Activated CD8-positive, alpha-beta memory T cell treated with anti-CD3 and anti-CD28 coated beads for 36 hours (primary cell): Measurements from ENCODE around the gene SYDE2. TPM values are rescaled to one million over a fixed set of nuclear protein-coding genes. Genes with fewer than 3 reads are reported as not detected.
"Not testable (repeated sequence)": the region's sequence is repeated elsewhere in the genome, so short reads cannot be mapped to it uniquely, and the experiment has no call there.

Experiments used
- CTCF ChIA-PET: fragments of 350-600 bp; sonication (Branson Sonifier 250); formaldehyde crosslinking; loops from one replicate; lab custom pipeline; 2021; ENCODE audit warnings: antibody characterized with exemption; lab: Charles Lee
- POLR2A ChIA-PET: fragments of 350-600 bp; sonication (Branson Sonifier 250); formaldehyde crosslinking; loops from one replicate; lab custom pipeline; 2021; ENCODE audit warnings: antibody characterized with exemption; lab: Charles Lee
- total RNA-seq, 2 experiments: library from RNA; stranded (reverse); gene quantifications; one replicate each; pipeline ENCODE4 v1.2.3, GENCODE V29; 2021

Gene SYDE2
- total RNA-seq, 2 experiments from 2014 or later, result 3.6 to 4.4 TPM

GRCh38 chr1:85187021-85187420 is 13.8 kb downstream of the SYDE2 start:
- POLR2A ChIA-PET, CTCF ChIA-PET: not testable (repeated sequence)

DNA sequence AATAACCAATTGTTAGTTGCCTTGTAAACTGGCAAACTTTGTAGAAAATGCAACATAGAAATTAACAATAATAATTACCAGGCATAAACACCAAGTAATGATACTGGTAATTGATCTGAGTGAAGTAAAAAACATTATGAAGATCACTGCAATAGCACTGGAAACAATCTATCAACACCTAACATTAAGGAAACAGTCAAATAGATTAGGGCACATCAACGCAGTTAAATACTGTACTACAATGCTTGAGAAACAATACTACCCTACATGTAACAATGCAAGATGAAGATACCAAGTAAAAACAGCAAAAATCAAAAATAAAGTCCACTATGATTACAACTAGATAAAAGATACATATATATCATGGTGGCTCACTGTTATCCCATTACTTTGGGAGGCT is 16.6 kb downstream of the SYDE2 start:
- POLR2A ChIA-PET, result no interaction called here
- CTCF ChIA-PET, result no interaction called here

GRCh38 chr1:85182700-85183099 is 18.1 kb downstream of the SYDE2 start:
- POLR2A ChIA-PET, result no interaction called here
- CTCF ChIA-PET, result no interaction called here

DNA sequence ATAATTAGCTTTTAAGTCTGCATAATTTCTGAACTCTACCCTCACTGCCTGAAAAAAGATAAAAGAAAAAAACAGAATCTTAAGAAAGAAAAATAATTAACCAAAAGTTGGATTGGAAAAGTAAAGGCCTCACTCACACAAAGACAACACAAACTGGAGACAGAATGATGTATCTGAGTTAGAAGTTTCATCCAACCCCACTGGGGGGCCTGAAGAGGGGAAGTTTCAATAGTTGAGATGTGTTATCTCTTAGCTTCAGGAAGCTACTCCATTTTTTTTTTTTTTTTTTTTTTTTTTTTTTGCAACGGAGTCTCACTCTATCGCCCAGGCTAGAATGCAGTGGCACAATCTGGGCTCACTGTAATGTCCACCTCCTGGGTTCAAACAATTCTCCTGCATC is 19.9 kb downstream of the SYDE2 start:
- ChIA-PET POLR2A (no interaction called here), CTCF (interaction anchor here (0.6 kb wide), 1 partner anchor 32 kb away, joined by 3 read pairs; no protein-coding TSS in a partner anchor)

DNA sequence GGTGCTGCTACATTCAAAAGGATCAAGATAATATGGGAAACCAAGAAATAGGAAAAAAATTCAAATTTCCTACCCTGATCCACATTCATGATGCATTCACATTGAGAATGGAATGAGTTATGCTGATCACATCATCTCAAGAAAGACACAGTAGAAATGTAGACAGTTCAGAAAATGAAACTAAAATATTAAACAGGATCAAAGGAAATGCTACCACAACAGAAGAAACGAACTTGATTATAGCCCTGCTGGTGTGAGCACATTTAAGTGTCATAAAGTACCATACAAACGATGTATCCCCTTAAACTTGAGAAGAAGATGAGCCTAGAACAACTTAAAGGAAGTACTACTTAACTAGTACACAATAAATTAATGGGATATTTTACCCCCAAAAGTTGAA is 21.3 kb downstream of the SYDE2 start:
- POLR2A ChIA-PET, result no interaction called here
- CTCF ChIA-PET, result no interaction called here

DNA sequence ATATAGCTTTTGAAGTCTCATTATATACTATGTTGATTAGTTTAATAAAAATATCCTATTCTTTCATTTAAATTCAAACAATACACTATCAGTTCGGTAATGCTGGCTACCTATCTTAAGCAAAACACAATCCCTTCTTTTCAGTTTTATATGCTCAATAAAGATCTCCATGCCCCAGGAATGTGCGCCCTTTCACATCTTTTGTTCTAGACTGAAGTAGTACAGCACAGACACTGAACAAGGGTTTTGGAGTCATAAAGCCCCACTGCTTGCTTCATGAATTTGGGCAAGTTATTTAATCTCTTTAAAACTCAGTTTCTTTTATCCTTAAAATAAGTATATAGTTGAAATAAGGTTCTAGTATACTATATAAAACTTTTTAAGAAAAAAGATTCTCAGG is 22.4 kb downstream of the SYDE2 start:
- ChIA-PET POLR2A (no interaction called here), CTCF (no interaction called here)

DNA sequence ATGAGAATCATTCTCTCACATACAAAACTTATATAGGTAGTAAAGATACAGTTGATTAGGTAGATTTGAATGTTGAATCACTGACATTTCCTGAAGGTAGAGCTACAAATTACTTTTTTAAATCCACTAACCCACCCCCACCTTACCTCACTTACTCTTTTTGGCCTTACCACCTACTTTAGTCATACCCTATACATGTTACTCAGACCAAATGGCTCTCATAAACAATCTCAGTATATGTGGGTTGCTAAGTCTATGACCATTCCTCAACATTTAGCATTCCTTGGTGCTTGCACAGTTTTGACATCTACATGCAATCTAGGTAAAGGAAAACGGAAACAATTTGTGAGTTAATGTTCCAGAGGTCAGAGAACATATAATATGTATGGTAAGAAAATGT is 26.3 kb downstream of the SYDE2 start:
- ChIA-PET CTCF (interaction anchor here (0.8 kb wide), 1 partner anchor 11 kb away, joined by 3 read pairs; no protein-coding TSS in a partner anchor), POLR2A (no interaction called here)

GRCh38 chr1:85172684-85173337 is 28.0 kb downstream of the SYDE2 start:
- CTCF ChIA-PET, result no interaction called here
- POLR2A ChIA-PET, result no interaction called here

GRCh38 chr1:85171721-85172120 is 29.1 kb downstream of the SYDE2 start:
- ChIA-PET CTCF (no interaction called here), POLR2A (no interaction called here)

DNA sequence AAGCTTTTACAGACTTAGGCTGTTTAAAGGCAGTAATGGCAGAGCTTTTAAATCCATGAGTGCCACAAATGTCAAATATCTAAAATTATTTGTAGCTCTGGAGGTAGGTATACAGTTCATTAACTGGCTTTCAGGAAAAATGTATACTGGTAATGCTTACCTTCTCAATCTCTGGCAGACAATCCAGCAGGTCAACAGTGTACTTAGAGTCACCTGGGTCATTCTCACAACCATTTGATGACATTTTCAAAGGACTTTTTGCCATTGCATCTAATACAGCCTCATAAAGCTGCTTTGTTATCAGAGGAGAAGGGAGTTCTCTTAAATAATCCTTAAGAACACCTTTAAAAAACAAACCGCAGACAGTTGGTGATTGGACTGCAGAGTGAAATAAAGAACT is 31.9 kb downstream of the SYDE2 start:
- POLR2A ChIA-PET, result no interaction called here
- CTCF ChIA-PET, result no interaction called here

GRCh38 chr1:85166351-85166750 is 34.5 kb downstream of the SYDE2 start:
- ChIA-PET CTCF (no interaction called here), POLR2A (interaction anchor here (0.6 kb wide), 1 partner anchor 170 kb away, joined by 3 read pairs; the partner anchor contains the start of gene MCOLN2)

- POLR2A ChIA-PET, result no interaction called here
- CTCF ChIA-PET, result no interaction called here
These were observed 41.9 kb downstream of the SYDE2 start for GRCh38 chr1:85158910-85159309.

DNA sequence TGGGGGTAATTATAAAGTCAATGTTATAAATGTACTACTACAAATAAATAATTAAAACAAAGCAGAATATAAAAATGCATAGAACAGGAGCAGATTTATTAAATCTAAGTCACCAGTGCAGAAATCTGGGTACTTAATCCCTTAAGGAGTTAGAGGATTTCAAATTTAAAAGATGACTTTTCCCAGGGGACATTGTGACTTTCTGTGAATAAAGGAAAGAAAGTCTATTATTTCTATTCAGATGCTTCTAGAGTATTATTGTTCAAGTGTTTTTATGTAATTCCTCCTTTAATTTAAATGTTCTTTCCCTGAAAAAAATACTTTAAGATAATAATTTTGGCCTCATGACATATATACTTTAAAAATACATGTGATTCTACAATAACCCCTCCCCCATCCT is 43.4 kb downstream of the SYDE2 start:
- ChIA-PET CTCF (no interaction called here), POLR2A (no interaction called here)

DNA sequence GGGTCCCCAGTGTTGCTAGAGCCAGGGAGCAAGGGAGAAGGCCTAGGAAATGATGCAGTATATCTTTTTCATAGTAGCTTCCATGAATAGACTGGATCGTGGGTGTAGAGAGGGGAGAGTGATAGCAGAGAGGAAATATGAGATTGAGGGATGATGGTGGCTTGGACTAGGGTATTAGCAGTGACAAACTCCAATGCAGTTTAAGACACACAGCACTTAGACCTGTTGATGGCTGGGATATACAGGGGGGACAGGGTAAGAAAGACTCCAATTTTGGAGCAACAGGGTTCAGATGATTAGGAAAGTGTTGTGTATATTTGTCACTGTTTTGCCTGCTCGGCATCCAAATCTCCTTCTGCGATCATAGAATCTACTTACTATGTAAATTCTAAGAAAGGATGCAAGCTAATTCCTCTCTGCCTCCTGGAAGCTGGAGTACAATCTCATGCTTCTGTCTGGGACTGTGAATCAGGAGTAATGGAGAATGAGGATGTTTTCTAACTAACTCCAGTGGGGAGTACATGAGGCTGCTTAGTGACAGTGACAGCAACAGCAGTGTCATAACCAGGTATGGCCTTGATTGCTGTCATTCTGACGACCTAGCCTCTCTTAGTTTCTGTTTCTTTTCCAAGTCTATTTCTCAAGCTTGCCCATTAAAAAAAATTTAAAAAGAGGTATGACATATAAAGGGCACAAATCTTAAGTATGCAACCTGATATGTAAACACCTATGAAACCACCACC is 47.5 kb downstream of the SYDE2 start:
- ChIA-PET CTCF (no interaction called here), POLR2A (no interaction called here)

DNA sequence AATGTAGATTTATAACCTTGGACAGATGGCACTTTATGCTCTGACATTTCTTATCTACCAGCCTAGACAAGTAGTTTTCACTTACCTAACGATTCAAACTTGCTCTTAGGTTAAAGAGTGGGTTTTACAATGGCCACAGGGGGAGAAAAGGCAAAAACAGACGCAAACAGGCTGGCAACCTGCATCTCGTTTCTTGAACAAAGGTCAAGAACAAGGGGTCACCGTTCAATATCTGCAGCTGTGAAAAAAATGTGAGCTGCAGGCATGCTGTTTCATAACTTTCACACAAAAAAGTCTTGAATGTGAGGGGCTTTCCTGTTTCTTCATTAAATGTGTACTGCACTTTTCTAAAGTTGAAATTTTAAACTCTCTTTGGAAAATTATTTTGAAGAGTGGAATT is 49.4 kb downstream of the SYDE2 start:
- ChIA-PET POLR2A (no interaction called here), CTCF (no interaction called here)

DNA sequence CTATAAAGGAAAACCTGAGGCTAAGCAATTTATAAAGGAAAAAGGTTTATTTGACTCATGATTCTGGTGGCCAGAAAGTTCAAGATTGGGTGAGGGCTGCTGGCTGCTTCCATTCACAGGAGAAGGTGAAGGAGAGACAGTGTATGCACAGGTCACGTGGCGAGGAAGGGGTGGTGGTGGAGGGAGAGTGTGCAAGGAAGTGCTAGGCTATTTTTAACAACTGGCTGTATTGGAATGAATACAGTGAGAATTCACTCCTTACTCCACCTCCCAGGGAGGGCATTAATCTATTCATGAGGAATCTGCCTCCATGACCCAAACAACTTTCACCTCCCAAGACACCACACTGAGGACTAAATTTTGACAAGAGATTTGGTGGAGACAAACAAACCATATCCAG is 51.0 kb downstream of the SYDE2 start:
- CTCF ChIA-PET, result no interaction called here
- POLR2A ChIA-PET, result no interaction called here

GRCh38 chr1:85148524-85149250 is 52.1 kb downstream of the SYDE2 start:
- POLR2A ChIA-PET, result no interaction called here
- CTCF ChIA-PET, result interaction anchor here (1.3 kb wide), 1 partner anchor 111 kb away, joined by 4 read pairs; the partner anchor contains the start of gene C1orf52

DNA sequence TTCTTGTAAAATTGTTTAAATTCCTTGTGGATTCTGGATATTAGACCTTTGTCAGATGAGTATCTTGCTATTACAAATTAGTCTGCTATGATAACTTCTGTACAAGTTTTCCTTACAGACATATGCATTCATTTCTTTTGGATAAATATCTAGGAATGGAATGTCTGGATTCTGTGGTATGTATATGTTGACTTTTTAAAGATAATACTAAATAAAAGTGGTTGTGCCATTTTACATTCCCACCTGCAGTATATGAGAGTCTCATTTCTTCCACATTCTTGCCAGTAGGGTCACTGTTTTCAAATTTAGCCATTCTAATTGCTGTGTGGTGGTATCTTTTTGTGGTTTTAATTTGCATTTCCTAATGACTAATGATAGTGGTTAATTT is 53.9 kb downstream of the SYDE2 start:
- ChIA-PET POLR2A (no interaction called here), CTCF (no interaction called here)

DNA sequence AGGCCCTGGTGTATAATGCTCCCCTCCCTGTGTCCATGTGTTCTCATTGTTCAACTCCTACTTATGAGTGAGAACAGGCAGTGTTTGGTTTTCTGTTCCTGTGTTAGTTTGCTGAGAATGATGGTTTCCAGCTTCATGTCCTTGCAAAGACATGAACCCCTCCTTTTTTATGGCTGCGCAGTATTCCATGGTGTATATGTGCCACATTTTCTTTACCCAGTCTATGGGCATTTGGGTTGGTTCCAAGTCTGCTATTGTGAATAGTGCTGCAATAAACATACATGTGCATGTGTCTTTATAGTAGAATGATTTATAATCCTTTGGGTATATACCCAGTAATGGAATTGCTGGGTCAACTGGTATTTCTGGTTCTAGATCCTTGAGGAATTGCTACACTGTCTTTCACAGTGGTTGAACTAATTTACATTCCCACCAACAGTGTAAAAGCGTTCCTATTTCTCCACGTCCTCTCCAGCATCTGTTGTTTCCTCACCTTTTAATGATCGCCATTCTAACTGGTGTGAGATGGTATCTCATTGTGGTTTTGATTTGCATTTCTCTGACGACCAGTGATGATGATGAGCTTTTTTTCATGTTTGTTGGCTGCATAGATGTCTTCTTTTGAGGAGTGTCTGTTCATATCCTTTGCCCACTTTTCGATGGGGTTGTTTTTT is 54.4 kb downstream of the SYDE2 start:
- POLR2A ChIA-PET, CTCF ChIA-PET: not testable (repeated sequence)

DNA sequence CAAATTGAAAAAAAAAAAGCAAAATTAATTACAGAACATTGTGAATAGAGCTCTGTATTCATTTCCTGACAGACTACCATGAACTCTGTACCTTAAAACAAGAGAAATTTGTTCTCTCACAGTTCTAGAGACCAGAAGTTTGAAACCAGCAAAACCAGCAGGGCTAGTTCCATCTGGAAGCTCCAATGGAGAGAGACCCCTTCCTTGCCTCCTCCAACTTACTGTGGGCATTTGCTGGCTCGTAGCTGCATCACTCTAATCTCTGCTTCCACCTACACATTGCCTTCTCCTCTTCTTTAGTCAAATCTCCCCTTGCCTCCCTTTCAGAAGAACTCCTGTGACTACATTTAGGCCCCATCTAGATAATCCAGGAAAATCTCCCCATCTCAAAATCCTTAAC is 56.5 kb downstream of the SYDE2 start:
- ChIA-PET CTCF (interaction anchor here (0.7 kb wide), 1 partner anchor 1388 kb away, joined by 3 read pairs; no protein-coding TSS in a partner anchor), POLR2A (no interaction called here)
